ENCODE results near the gene THAP7. TPM values are rescaled to one million over a fixed set of nuclear protein-coding genes. Genes with fewer than 3 reads are reported as not detected.

Gene THAP7
- total and polyA plus RNA-seq, 2 donors (not counting 3 experiments of a cell fraction or from before 2014, with no cell fraction given), result 13.5 to 24.4 TPM

- Histone ChIP-seq H3K4me2 (ENCODE audit: insufficient read depth, low read length) (peak overlapping the region; percentile 78), H3K79me2 (ENCODE audit: control insufficient read depth, insufficient read depth, low read length) (peaks cover 17% of the 10 kb centered on the region), H3K27ac (ENCODE audit: insufficient read depth, low read depth, low read length) (peak overlapping the region; percentile 62), H3K27me3 (ENCODE audit: control insufficient read depth in 2 of 2, insufficient read depth in 2 of 2, low read length in 2 of 2) (no peaks in the 10 kb centered on the region), H3K9ac (replicated peaks; ENCODE audit: extremely low read depth, insufficient read depth, low read length) (peak overlapping the region; percentile 70), H2AFZ (ENCODE audit: low read depth, low read length) (peak overlapping the region; percentile 92), H3K36me3 (ENCODE audit: control insufficient read depth in 2 of 2, extremely low read depth in 1 of 2, insufficient read depth in 2 of 2, low read length in 2 of 2) (peaks cover 0 to 8% of the 10 kb centered on the region in 2 experiments), H3K4me3 (replicated peaks in 1 of 3; ENCODE audit: insufficient read depth in 1 of 3, low read depth in 1 of 3, low read length in 3 of 3) (peak overlapping the region; percentile 30 to 92 (median 65)), H3K9me3 (replicated peaks; ENCODE audit: control insufficient read depth, insufficient read depth, low read length) (peaks cover 5% of the 10 kb centered on the region), H3K9me1 (replicated peaks; ENCODE audit: control insufficient read depth, extremely low read depth, insufficient read depth, low read length) (no peaks in the 10 kb centered on the region), H4K20me1 (replicated peaks; ENCODE audit: control insufficient read depth, extremely low read depth, insufficient read depth, low read length) (no peaks in the 10 kb centered on the region), H3K4me1 (ENCODE audit: control insufficient read depth, extremely low read depth, insufficient read depth, low read length) (peaks cover 17% of the 10 kb centered on the region)
- no TSS peak for BruUV-seq (replicated peaks)
- POLR2A ChIA-PET, result interaction anchor here (1.0 to 1.5 kb wide), 3 partner anchors 9 to 64 kb away, joined by 3 to 6 read pairs (median 5); partner anchors contain the start of gene CRKL
- intact Hi-C loops (cut with micrococcal nuclease), result no loop called here
- dilution Hi-C loops (cut with MboI; ENCODE audit: extremely low pct_ligation_motif_present, low sequenced_read_pairs), result no loop called here
- DNase-seq (ENCODE audit: low read depth, low spot score) (no peak), FAIRE-seq (peak; percentile 4)
- TF ChIP-seq MYC (IDR thresholded peaks at IDR 0.05; ENCODE audit: low read depth, low read length), result no peak
- TF ChIP-seq EZH2 (IDR thresholded peaks at IDR 0.05; ENCODE audit: borderline replicate concordance, low read depth, low read length, severe bottlenecking), result no peak
- no peak for TF ChIP-seq POLR2A (IDR thresholded peaks at IDR 0.05; ENCODE audit: low read depth, low read length)
- TF ChIP-seq CTCF (IDR thresholded peaks at IDR 0.05; ENCODE audit: extremely low read depth in 1 of 2, insufficient read depth in 1 of 2, low read depth in 1 of 2, low read length in 2 of 2), result no peak
- no peak for TF ChIP-seq POLR2AphosphoS5 (IDR thresholded peaks at IDR 0.05; ENCODE audit: insufficient read depth, low read depth, low read length)
- no peak for TF ChIP-seq MAX (IDR thresholded peaks at IDR 0.05; ENCODE audit: insufficient read depth, insufficient read length)
- no peak for TF ChIP-seq GATA2 (IDR thresholded peaks at IDR 0.05; ENCODE audit: insufficient read depth, insufficient read length, low read depth, low read length)
- TF ChIP-seq JUN (IDR thresholded peaks at IDR 0.05; ENCODE audit: borderline replicate concordance, insufficient read depth, insufficient read length, low read depth), result no peak
- TF ChIP-seq FOS (IDR thresholded peaks at IDR 0.05; ENCODE audit: borderline replicate concordance, insufficient read depth, low read length), result no peak
- CTCF ChIA-PET, result interaction anchor here (1.1 to 2.5 kb wide), 6 partner anchors 8 to 96 kb away, joined by 3 to 31 read pairs (median 14); partner anchors contain the start of gene THAP7
Measured at GRCh38 chr22:20980938-20981722, 20.8 kb downstream of the THAP7 start.

Measured in endothelial cell of umbilical vein (primary cell).